Astrocyte (in vitro differentiated cells and primary cell): ENCODE data around the gene WNT9A.

Source experiments
- EZH2 ChIP-seq: IDR thresholded peaks from 2 replicates; pipeline ENCODE4 v1.6.1; 2012; ENCODE audit warnings: mild to moderate bottlenecking, low read length, inconsistent platforms; ENCODE audit not compliant: insufficient read depth
- TF ChIP-seq, protein P1 (sequence below): IDR thresholded peaks from 2 replicates; pipeline ENCODE4 v1.5.1; 2011; ENCODE audit warnings: low read depth, mild to moderate bottlenecking, inconsistent platforms, low read length, moderate library complexity; ENCODE audit not compliant: insufficient read depth

DNA sequence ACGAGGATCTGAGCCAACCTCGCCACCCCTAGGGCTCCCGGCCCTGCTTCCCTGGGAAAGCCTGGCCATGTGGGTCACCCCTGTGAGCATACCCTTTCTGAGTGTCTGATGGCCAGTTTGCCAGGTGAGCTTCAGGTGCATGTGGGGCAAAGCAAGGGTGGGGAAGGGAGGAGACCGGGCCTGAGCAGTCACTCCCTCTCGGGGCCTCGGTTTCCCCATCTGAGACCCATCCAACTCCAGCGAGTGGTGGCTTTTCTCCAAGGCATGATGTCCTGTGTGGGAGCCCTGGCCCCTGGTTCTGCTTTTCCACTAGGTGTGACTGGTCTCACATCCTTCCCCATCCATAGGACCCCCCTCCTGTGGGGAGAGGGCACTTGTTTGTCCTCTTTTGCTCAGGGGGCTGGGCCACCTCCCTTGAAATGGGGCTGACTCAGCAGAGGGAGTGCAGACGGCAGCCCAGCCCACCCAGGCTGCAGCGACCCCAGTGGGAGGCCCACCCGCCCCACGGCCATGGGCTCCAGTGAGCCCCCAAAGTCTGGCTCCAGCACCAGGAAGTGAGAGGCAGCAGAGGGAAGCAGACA, 1.7 kb upstream of the WNT9A start:
- TF ChIP-seq, protein P1, sequence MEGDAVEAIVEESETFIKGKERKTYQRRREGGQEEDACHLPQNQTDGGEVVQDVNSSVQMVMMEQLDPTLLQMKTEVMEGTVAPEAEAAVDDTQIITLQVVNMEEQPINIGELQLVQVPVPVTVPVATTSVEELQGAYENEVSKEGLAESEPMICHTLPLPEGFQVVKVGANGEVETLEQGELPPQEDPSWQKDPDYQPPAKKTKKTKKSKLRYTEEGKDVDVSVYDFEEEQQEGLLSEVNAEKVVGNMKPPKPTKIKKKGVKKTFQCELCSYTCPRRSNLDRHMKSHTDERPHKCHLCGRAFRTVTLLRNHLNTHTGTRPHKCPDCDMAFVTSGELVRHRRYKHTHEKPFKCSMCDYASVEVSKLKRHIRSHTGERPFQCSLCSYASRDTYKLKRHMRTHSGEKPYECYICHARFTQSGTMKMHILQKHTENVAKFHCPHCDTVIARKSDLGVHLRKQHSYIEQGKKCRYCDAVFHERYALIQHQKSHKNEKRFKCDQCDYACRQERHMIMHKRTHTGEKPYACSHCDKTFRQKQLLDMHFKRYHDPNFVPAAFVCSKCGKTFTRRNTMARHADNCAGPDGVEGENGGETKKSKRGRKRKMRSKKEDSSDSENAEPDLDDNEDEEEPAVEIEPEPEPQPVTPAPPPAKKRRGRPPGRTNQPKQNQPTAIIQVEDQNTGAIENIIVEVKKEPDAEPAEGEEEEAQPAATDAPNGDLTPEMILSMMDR: no peak
- TF ChIP-seq EZH2: no peak
